CD4-positive, alpha-beta memory T cell (primary cell): ENCODE data around the gene CCDC120. TPM values are rescaled to one million over a fixed set of nuclear protein-coding genes. Genes with fewer than 3 reads are reported as not detected.

ENCODE experiments used
- CTCF ChIA-PET: fragments of 350-600 bp; sonication (Branson Sonifier 250); formaldehyde crosslinking; loops from one replicate; lab custom pipeline; 2021; ENCODE audit warnings: inconsistent platforms; ENCODE audit not compliant: partially characterized antibody; lab: Charles Lee
- POLR2A ChIA-PET: fragments of 350-600 bp; sonication (Branson Sonifier 250); formaldehyde crosslinking; loops from one replicate; lab custom pipeline; 2021; ENCODE audit not compliant: partially characterized antibody; lab: Charles Lee
- DNase-seq, 5 donors: peaks; one replicate each; pipeline versions ENCODE4 v3.0.0 to v3.0.0-alpha.2; 2020 to 2022; ENCODE audit warnings: mixed read lengths in 1 of 5
- H3K27ac ChIP-seq: one replicate; pipeline ENCODE4 v1.7.0; 2013; ENCODE audit warnings: low read depth, low read length
- H3K27me3 ChIP-seq: 2 replicates; pipeline ENCODE4 v1.7.0; 2013; ENCODE audit warnings: mild to moderate bottlenecking, low read length, moderate library complexity; ENCODE audit not compliant: insufficient read depth
- H3K36me3 ChIP-seq: 2 replicates; pipeline ENCODE4 v1.7.0; 2013; ENCODE audit warnings: mild to moderate bottlenecking, low read length, moderate library complexity; ENCODE audit not compliant: insufficient read depth
- H3K4me1 ChIP-seq: 2 replicates; pipeline ENCODE4 v1.7.0; 2013; ENCODE audit warnings: mild to moderate bottlenecking, low read length, moderate library complexity; ENCODE audit not compliant: insufficient read depth
- H3K4me3 ChIP-seq, 2 donors: one replicate each; pipeline ENCODE4 v1.7.0; 2013; ENCODE audit warnings: low read length in 2 of 2, mild to moderate bottlenecking in 1 of 2
- H3K9me3 ChIP-seq, 2 donors: one replicate each; pipeline ENCODE4 v1.7.0; 2013; ENCODE audit warnings: low read length in 2 of 2, control low read depth in 1 of 2; ENCODE audit not compliant: control insufficient read depth in 1 of 2
- H3K27ac Mint-ChIP-seq, 7 donors: one replicate each; pipeline ENCODE4 v1.8.0; 2020 to 2021; ENCODE audit warnings: mixed read lengths in 7 of 7, mild to moderate bottlenecking in 6 of 7, inconsistent platforms in 3 of 7, moderate library complexity in 3 of 7
- H3K27me3 Mint-ChIP-seq, 2 donors: one replicate each; pipeline ENCODE4 v1.8.0; 2020 to 2021; ENCODE audit warnings: mixed read lengths in 2 of 2
- H3K36me3 Mint-ChIP-seq, 2 donors: one replicate each; pipeline ENCODE4 v1.8.0; 2020 to 2021; ENCODE audit warnings: mixed read lengths in 2 of 2, inconsistent platforms in 1 of 2, mild to moderate bottlenecking in 1 of 2
- H3K4me1 Mint-ChIP-seq, 4 donors: one replicate each; pipeline ENCODE4 v1.8.0; 2020 to 2021; ENCODE audit warnings: mixed read lengths in 4 of 4, mild to moderate bottlenecking in 1 of 4
- H3K4me3 Mint-ChIP-seq, 8 donors: one replicate each; pipeline ENCODE4 v1.8.0; 2020 to 2021; ENCODE audit warnings: mixed read lengths in 8 of 8, mild to moderate bottlenecking in 7 of 8, moderate library complexity in 6 of 8, inconsistent platforms in 3 of 8
- H3K9me3 Mint-ChIP-seq, 8 donors: one replicate each; pipeline ENCODE4 v1.8.0; 2020 to 2021; ENCODE audit warnings: mixed read lengths in 8 of 8, mild to moderate bottlenecking in 5 of 8, inconsistent platforms in 3 of 8, moderate library complexity in 1 of 8
- intact Hi-C: fragments of 100-400 bp; cut with micrococcal nuclease; formaldehyde crosslinking; loops from one replicate; pipeline ENCODE4 v1.15.1; 2023
- polyA plus RNA-seq, 2 donors: library from polyadenylated mRNA; unstranded; fragments of 300-500 nt; fragmentation: Illumina TruSeq; gene quantifications; one replicate each; pipeline ENCODE4 v1.2.3, GENCODE V29; 2021
- total RNA-seq, 2 experiments: library from RNA; stranded (reverse); gene quantifications; one replicate each; pipeline ENCODE4 v1.2.3, GENCODE V29; 2021

Gene CCDC120
- total and polyA plus RNA-seq, 4 experiments from 2014 or later = 0.19 to 10.6 (median 5.4) TPM

DNA sequence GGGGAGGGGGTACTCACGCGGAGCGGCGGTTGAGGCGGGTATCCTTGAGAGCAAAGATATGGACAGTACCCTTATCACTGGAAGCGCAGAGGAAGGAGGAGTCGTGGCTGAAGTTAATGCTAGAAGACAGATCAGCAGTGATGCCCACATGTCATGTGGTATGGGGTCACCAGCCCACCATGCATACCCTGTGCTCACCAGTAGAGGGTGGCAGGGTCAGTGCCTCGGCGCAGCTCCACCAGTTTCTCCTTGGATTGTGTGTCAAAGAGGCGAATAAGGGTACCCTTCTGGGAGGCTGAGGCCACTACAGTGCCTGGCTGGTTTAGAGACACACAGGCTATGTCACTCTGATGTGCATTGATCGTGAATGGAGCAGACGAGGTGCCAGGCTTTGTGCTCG, 16.5 kb downstream of the CCDC120 start:
- Mint-ChIP-seq H3K27me3 (no peaks in the 10 kb centered on the region), H3K36me3 (peaks cover 5 to 26% of the 10 kb centered on the region in 2 donors), H3K9me3 (peaks cover 0 to 4% (median 0%) of the 10 kb centered on the region in 8 donors), H3K4me1 (peaks cover 12 to 35% (median 22%) of the 10 kb centered on the region in 4 donors), H3K27ac (peak overlapping the region in 4 of 7 donors; percentile 9 to 85 (median 62)), H3K4me3 (no peak overlapping the region)
- no peak for DNase-seq
- intact Hi-C loops = loop anchor here (2.0 to 10.0 kb wide), 3 partner anchors 25 to 189 kb away; partner anchors contain the start of genes FOXP3, MAGIX and PPP1R3F
- POLR2A ChIA-PET = no interaction called here
- no peak overlapping the region for H3K27ac ChIP-seq
- CTCF ChIA-PET = no interaction called here
- H3K4me3 ChIP-seq = no peak overlapping the region
- no peaks in the 10 kb centered on the region for H3K27me3 ChIP-seq
- no peaks in the 10 kb centered on the region for H3K36me3 ChIP-seq
- no peaks in the 10 kb centered on the region for H3K9me3 ChIP-seq
- H3K4me1 ChIP-seq = peaks cover 26% of the 10 kb centered on the region

- Histone ChIP-seq H3K9me3 (no peaks in the 10 kb centered on the region), H3K27ac (no peak overlapping the region), H3K27me3 (no peaks in the 10 kb centered on the region), H3K36me3 (no peaks in the 10 kb centered on the region), H3K4me3 (no peak overlapping the region), H3K4me1 (peaks cover 19% of the 10 kb centered on the region)
- intact Hi-C loops = loop anchor here (10.0 kb wide), 2 partner anchors 87 to 187 kb away; partner anchors contain the start of genes FOXP3, MAGIX and PPP1R3F
- ChIA-PET POLR2A (no interaction called here), CTCF (no interaction called here)
- peak overlapping the region in 2 of 7 donors; percentile 83 to 97 for H3K27ac Mint-ChIP-seq
- H3K4me1 Mint-ChIP-seq = peaks cover 9 to 28% (median 18%) of the 10 kb centered on the region in 4 donors
- H3K4me3 Mint-ChIP-seq = no peak overlapping the region
- H3K36me3 Mint-ChIP-seq = peaks cover 0 to 26% of the 10 kb centered on the region in 2 donors
- peaks cover 0 to 4% (median 0%) of the 10 kb centered on the region in 8 donors for H3K9me3 Mint-ChIP-seq
- DNase-seq = no peak
- H3K27me3 Mint-ChIP-seq = no peaks in the 10 kb centered on the region
These were observed 19.1 kb downstream of the CCDC120 start for GRCh38 chrX:49077941-49078340.

DNA sequence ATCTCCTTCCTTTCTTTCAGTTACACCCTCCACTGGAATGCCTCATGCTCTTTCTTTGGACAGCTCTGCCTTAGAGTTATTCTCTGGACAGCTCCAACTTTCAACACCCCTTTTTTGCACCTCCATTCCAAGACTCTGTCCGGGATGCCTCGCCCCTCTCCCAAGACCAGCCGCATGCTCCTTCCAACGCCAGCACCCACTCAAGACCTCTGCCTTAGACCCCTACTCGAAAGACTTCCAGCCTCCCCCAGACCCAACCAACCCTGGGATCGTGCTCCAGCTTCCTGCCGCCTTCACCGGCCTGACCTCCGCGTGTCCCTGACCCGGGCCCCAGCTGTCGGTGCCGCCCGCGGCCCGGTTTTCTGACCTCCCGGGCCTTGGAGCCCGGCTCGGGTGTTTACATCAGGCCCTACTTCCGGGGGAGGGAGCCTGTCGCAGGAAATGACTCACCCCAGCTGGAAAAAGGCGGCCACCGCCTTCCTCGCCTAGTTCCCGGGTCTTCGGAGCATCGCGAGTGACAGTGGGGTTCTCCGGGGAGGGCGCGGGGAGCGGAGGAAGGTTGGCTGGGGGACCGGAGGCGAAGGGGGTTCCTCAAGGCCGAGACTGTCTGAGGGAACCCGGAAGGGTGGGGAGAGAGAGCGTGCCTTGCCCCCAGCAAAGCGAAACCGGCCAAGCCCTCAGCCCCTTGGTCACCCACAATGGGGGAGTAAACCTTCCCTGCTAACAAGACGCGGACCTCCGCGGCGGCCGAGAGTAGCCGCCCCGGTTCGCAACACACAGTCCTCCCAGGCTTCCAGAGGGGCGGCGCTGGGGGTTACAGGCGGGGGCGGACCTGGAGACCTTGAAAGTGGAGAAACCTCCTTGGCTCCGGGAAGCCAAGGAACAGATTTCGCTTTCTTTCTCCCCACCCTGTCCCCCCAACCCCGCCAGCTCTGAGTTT, 21.0 kb downstream of the CCDC120 start, which contains the start of gene WDR45:
Gene WDR45 (minus strand): TSS at position 399 of the 940 bp plus-strand sequence. CDS start 1,792 bp downstream, outside the sequence.
- peaks cover 4 to 15% (median 10%) of the 10 kb centered on the region in 4 donors for H3K4me1 Mint-ChIP-seq
- POLR2A ChIA-PET = interaction anchor here (0.5 to 2.4 kb wide), 23 partner anchors 9 to 506 kb away, joined by 3 to 16 read pairs (median 4); partner anchors contain the start of genes CCDC120, CCDC22, GPKOW and GRIPAP1

DNA sequence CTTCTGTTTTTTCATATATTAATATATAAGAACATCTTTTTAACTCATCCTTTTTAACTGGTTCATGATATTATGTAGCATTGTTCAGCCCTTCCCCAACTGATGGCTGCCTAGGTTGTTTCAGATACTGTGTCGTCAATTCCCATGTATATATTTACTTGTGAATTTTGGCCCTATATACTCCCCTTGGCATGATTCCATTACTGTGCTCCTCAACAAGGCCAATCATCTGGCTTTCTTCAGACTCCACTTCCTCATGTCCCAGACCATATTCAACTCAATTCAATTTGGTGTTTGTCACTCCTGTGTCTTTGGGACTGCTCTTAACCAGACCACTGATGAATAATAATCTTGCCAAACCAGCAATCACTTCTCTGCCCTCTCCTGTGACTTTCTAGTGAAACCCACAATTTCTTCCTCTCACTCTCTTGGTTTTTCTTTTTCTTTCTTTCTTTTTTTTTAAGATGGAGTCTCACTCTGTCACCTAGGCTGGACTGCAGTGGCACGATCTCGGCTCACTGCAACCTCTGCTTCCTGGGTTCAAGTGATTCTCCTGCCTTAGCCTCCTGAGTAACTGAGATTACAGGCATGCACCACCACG, 23.6 kb downstream of the CCDC120 start:
- H3K27ac ChIP-seq = no peak overlapping the region
- H3K36me3 ChIP-seq = no peaks in the 10 kb centered on the region
- no peaks in the 10 kb centered on the region for H3K9me3 ChIP-seq
- no peak overlapping the region for H3K4me3 ChIP-seq
- Mint-ChIP-seq H3K27ac (peak overlapping the region in 2 of 7 donors; percentile 2 to 26), H3K4me3 (peak overlapping the region in 3 of 8 donors; percentile 0 to 58 (median 2)), H3K36me3 (peaks cover 0 to 13% of the 10 kb centered on the region in 2 donors), H3K4me1 (peaks cover 4 to 15% (median 10%) of the 10 kb centered on the region in 4 donors), H3K9me3 (peaks cover 0 to 4% (median 0%) of the 10 kb centered on the region in 8 donors), H3K27me3 (no peaks in the 10 kb centered on the region)
- no peak for DNase-seq
- POLR2A ChIA-PET = interaction anchor here (0.6 kb wide), 1 partner anchor 124 kb away, joined by 3 read pairs; no protein-coding TSS in a partner anchor
- intact Hi-C loops = no loop called here
- H3K27me3 ChIP-seq = no peaks in the 10 kb centered on the region
- peaks cover 8% of the 10 kb centered on the region for H3K4me1 ChIP-seq
- CTCF ChIA-PET = no interaction called here

More for the DNA sequence above, 21.0 kb downstream of the CCDC120 start, which contains the start of gene WDR45:
- Mint-ChIP-seq H3K27ac (peak within 1 kb of the TSS; percentile 97 to 99 (median 99)), H3K27me3 (no peaks in the 10 kb centered on the region), H3K9me3 (peaks cover 0 to 4% (median 0%) of the 10 kb centered on the region in 8 donors), H3K4me3 (peak within 1 kb of the TSS; percentile 89 to 97 (median 96)), H3K36me3 (peaks cover 0 to 20% of the 10 kb centered on the region in 2 donors)
- intact Hi-C loops = loop anchor here (10.0 kb wide), 2 partner anchors 85 to 185 kb away; partner anchors contain the start of genes FOXP3, MAGIX and PPP1R3F
- DNase-seq = peak; percentile 64 to 85 (median 71)
- CTCF ChIA-PET = interaction anchor here (0.8 to 1.1 kb wide), 3 partner anchors 12 to 100 kb away, joined by 3 read pairs; no protein-coding TSS in a partner anchor
- Histone ChIP-seq H3K27me3 (no peaks in the 10 kb centered on the region), H3K27ac (peak within 1 kb of the TSS; percentile 96), H3K36me3 (no peaks in the 10 kb centered on the region), H3K4me1 (peaks cover 8% of the 10 kb centered on the region), H3K4me3 (peak within 1 kb of the TSS; percentile 47 to 80), H3K9me3 (no peaks in the 10 kb centered on the region)

DNA sequence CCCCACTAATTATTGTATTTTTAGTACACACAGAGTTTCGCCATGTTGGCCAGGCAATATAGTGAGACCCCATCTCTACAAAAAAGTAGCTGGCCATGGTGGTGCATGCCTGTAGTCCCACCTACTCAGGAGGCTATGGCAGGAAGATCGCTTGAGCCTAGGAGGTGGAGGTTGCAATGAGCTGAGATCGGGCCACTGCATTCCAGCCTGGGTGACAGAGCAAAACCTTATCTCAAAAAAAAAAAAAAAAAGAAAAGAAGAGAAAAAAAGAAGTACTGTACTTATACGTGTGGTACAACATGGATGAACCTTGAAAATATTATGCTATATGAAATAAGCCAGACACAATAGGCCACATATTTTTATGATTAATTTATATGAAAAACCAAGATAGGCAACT, 30.8 kb downstream of the CCDC120 start:
- Mint-ChIP-seq H3K27me3 (no peaks in the 10 kb centered on the region), H3K4me1 (no peaks in the 10 kb centered on the region), H3K4me3 (no peak overlapping the region), H3K27ac (no peak overlapping the region), H3K9me3 (no peaks in the 10 kb centered on the region), H3K36me3 (no peaks in the 10 kb centered on the region)
- Histone ChIP-seq H3K36me3 (no peaks in the 10 kb centered on the region), H3K27ac (no peak overlapping the region), H3K27me3 (no peaks in the 10 kb centered on the region), H3K9me3 (no peaks in the 10 kb centered on the region), H3K4me3 (no peak overlapping the region), H3K4me1 (no peaks in the 10 kb centered on the region)
- intact Hi-C loops = no loop called here
- no peak for DNase-seq
- CTCF ChIA-PET = no interaction called here
- POLR2A ChIA-PET = no interaction called here

- H3K9me3 Mint-ChIP-seq = no peaks in the 10 kb centered on the region
- Histone ChIP-seq H3K9me3 (no peaks in the 10 kb centered on the region), H3K27me3 (no peaks in the 10 kb centered on the region), H3K36me3 (no peaks in the 10 kb centered on the region), H3K4me1 (peaks cover under 1% of the 10 kb centered on the region), H3K27ac (no peak overlapping the region), H3K4me3 (no peak overlapping the region)
- ChIA-PET CTCF (no interaction called here), POLR2A (no interaction called here)
- no peaks in the 10 kb centered on the region for H3K27me3 Mint-ChIP-seq
- H3K27ac Mint-ChIP-seq = no peak overlapping the region
- no peak for DNase-seq
- intact Hi-C loops = no loop called here
- H3K36me3 Mint-ChIP-seq = peaks cover 0 to 2% of the 10 kb centered on the region in 2 donors
- H3K4me3 Mint-ChIP-seq = peak overlapping the region in 1 of 8 donors; percentile 33
- peaks cover 0 to 9% (median 4%) of the 10 kb centered on the region in 4 donors for H3K4me1 Mint-ChIP-seq
These were observed 37.6 kb downstream of the CCDC120 start for GRCh38 chrX:49096419-49096818.
